ENCODE data around the gene GTF2E1. TPM values are rescaled to one million over a fixed set of nuclear protein-coding genes. Genes with fewer than 3 reads are reported as not detected.

Gene GTF2E1
- polyA plus RNA-seq, 2 of the 4 experiments (the other 2 are of a cell fraction), result 18.6 to 26.8 TPM

DNA sequence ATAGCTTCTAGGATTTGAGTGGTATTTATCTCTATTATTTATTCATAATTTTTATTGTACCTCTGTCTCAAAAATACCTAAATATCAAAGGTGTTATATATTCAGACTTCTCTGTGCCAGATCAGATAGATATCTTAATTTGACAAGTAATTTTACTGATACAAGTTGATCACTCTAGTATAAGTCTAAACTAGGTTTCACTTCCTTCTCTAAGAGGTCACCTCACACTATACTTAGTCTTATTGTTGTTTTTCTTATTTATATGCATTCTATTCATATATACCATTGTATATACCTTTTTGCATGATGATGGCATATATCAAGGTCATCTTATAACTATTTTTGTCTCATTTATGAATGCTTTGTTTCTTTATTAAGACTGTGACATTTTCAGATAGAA lies 34.1 kb upstream of the GTF2E1 start:
- FAIRE-seq (peak; percentile 68), ATAC-seq (no peak), DNase-seq (ENCODE audit: low read depth in 1 of 2, low spot score in 1 of 2) (no peak)
- no peaks in the 10 kb centered on the region for H3K4me1 ChIP-seq
- no peak overlapping the region for H3K27ac ChIP-seq
- no peak overlapping the region for H3K4me3 ChIP-seq
- CTCF ChIA-PET, result interaction anchor here (0.6 to 1.6 kb wide), 3 partner anchors 8 to 86 kb away, joined by 3 to 5 read pairs (median 4); no protein-coding TSS in a partner anchor
- POLR2A ChIA-PET, result no interaction called here
- TF ChIP-seq, protein P1, sequence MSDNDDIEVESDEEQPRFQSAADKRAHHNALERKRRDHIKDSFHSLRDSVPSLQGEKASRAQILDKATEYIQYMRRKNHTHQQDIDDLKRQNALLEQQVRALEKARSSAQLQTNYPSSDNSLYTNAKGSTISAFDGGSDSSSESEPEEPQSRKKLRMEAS (IDR thresholded peaks at IDR 0.05), result no peak
- TF ChIP-seq FOSB (CRISPR knock-in tag; IDR thresholded peaks at IDR 0.05) (no peak), CHD2 (IDR thresholded peaks at IDR 0.05; ENCODE audit: low read length, partially characterized antibody) (no peak), RNF2 (IDR thresholded peaks at IDR 0.05; ENCODE audit: borderline replicate concordance, low read depth) (no peak), SREBF2 (IDR thresholded peaks at IDR 0.05) (no peak), NR3C1 (IDR thresholded peaks at IDR 0.05) (no peak), FOXS1 (CRISPR knock-in tag; IDR thresholded peaks at IDR 0.05) (no peak), KDM1A (IDR thresholded peaks at IDR 0.05; ENCODE audit: low read depth) (no peak), POLR2AphosphoS2 (conservative IDR thresholded peaks at IDR 0.05; ENCODE audit: low read length) (no peak), KDM5A (IDR thresholded peaks at IDR 0.05) (no peak), JUN (IDR thresholded peaks at IDR 0.05) (no peak), HOXB13 (CRISPR knock-in tag; IDR thresholded peaks at IDR 0.05; ENCODE audit: low read depth) (no peak), ZFP36 (IDR thresholded peaks at IDR 0.05; ENCODE audit: borderline replicate concordance, partially characterized antibody) (no peak), HOXB5 (CRISPR knock-in tag; IDR thresholded peaks at IDR 0.05) (no peak)
- TF ChIP-seq, protein P2, sequence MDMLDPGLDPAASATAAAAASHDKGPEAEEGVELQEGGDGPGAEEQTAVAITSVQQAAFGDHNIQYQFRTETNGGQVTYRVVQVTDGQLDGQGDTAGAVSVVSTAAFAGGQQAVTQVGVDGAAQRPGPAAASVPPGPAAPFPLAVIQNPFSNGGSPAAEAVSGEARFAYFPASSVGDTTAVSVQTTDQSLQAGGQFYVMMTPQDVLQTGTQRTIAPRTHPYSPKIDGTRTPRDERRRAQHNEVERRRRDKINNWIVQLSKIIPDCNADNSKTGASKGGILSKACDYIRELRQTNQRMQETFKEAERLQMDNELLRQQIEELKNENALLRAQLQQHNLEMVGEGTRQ (IDR thresholded peaks at IDR 0.05), result no peak
- TF ChIP-seq, protein P3, sequence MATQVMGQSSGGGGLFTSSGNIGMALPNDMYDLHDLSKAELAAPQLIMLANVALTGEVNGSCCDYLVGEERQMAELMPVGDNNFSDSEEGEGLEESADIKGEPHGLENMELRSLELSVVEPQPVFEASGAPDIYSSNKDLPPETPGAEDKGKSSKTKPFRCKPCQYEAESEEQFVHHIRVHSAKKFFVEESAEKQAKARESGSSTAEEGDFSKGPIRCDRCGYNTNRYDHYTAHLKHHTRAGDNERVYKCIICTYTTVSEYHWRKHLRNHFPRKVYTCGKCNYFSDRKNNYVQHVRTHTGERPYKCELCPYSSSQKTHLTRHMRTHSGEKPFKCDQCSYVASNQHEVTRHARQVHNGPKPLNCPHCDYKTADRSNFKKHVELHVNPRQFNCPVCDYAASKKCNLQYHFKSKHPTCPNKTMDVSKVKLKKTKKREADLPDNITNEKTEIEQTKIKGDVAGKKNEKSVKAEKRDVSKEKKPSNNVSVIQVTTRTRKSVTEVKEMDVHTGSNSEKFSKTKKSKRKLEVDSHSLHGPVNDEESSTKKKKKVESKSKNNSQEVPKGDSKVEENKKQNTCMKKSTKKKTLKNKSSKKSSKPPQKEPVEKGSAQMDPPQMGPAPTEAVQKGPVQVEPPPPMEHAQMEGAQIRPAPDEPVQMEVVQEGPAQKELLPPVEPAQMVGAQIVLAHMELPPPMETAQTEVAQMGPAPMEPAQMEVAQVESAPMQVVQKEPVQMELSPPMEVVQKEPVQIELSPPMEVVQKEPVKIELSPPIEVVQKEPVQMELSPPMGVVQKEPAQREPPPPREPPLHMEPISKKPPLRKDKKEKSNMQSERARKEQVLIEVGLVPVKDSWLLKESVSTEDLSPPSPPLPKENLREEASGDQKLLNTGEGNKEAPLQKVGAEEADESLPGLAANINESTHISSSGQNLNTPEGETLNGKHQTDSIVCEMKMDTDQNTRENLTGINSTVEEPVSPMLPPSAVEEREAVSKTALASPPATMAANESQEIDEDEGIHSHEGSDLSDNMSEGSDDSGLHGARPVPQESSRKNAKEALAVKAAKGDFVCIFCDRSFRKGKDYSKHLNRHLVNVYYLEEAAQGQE (IDR thresholded peaks at IDR 0.05), result no peak
- TF ChIP-seq, protein P4, sequence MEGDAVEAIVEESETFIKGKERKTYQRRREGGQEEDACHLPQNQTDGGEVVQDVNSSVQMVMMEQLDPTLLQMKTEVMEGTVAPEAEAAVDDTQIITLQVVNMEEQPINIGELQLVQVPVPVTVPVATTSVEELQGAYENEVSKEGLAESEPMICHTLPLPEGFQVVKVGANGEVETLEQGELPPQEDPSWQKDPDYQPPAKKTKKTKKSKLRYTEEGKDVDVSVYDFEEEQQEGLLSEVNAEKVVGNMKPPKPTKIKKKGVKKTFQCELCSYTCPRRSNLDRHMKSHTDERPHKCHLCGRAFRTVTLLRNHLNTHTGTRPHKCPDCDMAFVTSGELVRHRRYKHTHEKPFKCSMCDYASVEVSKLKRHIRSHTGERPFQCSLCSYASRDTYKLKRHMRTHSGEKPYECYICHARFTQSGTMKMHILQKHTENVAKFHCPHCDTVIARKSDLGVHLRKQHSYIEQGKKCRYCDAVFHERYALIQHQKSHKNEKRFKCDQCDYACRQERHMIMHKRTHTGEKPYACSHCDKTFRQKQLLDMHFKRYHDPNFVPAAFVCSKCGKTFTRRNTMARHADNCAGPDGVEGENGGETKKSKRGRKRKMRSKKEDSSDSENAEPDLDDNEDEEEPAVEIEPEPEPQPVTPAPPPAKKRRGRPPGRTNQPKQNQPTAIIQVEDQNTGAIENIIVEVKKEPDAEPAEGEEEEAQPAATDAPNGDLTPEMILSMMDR (IDR thresholded peaks at IDR 0.05), result no peak
- TF ChIP-seq, protein P5, sequence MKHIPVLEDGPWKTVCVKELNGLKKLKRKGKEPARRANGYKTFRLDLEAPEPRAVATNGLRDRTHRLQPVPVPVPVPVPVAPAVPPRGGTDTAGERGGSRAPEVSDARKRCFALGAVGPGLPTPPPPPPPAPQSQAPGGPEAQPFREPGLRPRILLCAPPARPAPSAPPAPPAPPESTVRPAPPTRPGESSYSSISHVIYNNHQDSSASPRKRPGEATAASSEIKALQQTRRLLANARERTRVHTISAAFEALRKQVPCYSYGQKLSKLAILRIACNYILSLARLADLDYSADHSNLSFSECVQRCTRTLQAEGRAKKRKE (CRISPR knock-in tag; IDR thresholded peaks at IDR 0.05; ENCODE audit: low read depth), result no peak
- no peak overlapping the region for H3K4me2 ChIP-seq
- peaks cover 4% of the 10 kb centered on the region; the same call in 1 of the 3 replicates for H3K9me3 ChIP-seq

DNA sequence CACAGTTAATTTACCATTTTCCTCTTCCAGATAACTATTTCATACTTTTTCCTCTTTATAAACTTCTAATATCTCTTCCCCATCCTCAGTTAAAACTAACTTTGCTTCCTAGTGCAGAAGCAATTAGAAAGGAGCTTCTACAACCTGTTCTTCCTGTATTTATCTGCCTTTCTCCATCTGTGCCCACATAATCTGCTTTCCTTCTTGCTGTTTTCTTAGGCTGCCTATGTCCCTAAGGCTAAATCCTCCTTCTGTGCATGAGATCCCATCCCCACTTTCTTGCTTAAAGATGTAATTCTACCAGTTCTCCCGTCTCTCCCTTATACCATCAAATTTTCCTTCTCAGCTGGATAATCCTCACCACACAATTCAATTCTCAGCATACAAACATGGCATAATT lies 32.2 kb upstream of the GTF2E1 start:
- TF ChIP-seq FOSL2 (IDR thresholded peaks at IDR 0.05) (no peak), FOSL2 (CRISPR knock-in tag; IDR thresholded peaks at IDR 0.05) (no peak), EP300 (IDR thresholded peaks at IDR 0.05) (no peak)
- ChIA-PET CTCF (interaction anchor here (1.2 to 1.5 kb wide), 2 partner anchors 13 to 88 kb away, joined by 3 to 4 read pairs; no protein-coding TSS in a partner anchor), POLR2A (no interaction called here)
- FAIRE-seq, result no peak
- no peaks in the 10 kb centered on the region for H3K4me1 ChIP-seq
- ATAC-seq, result no peak
- 89% methylated on average over 1 of the region's 1 CpG for WGBS (ENCODE audit: missing lambda C conversion rate)
- no peak for DNase-seq (ENCODE audit: low read depth in 1 of 2, low spot score in 1 of 2)
- no peaks in the 10 kb centered on the region for H3K9me3 ChIP-seq
- H3K27ac ChIP-seq, result no peak overlapping the region
- H3K4me3 ChIP-seq, result no peak overlapping the region
- no peak overlapping the region for H3K4me2 ChIP-seq

Data from A549 (cell line).